HG03457 (cell line): ENCODE results near the gene RNASE7.

Experiments used
- ATAC-seq: cut with Tn5 transposase; IDR thresholded peaks from one replicate; pipeline ENCODE4 v1.9.1; 2021; ENCODE audit warnings: moderate number of reproducible peaks; ENCODE audit not compliant: unreplicated experiment

RNASE7 gene

GRCh38 chr14:21042918-21043317 lies 756 bp downstream of the RNASE7 start:
- ATAC-seq, result no peak

DNA sequence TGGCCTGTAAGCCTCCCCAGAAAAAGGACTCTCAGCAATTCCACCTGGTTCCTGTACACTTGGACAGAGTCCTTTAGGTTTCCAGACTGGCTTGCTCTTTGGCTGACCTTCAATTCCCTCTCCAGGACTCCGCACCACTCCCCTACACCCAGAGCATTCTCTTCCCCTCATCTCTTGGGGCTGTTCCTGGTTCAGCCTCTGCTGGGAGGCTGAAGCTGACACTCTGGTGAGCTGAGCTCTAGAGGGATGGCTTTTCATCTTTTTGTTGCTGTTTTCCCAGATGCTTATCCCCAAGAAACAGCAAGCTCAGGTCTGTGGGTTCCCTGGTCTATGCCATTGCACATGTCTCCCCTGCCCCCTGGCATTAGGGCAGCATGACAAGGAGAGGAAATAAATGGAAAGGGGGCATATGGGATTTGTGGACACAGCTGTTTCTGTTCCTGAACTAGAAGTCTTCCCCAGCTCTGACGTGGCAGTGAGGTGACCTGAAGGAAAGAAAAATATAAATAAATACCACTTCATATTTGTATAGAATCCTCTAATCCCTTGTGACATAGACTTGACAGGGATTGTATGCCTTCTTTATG lies 1.3 kb downstream of the RNASE7 start:
- no peak for ATAC-seq

DNA sequence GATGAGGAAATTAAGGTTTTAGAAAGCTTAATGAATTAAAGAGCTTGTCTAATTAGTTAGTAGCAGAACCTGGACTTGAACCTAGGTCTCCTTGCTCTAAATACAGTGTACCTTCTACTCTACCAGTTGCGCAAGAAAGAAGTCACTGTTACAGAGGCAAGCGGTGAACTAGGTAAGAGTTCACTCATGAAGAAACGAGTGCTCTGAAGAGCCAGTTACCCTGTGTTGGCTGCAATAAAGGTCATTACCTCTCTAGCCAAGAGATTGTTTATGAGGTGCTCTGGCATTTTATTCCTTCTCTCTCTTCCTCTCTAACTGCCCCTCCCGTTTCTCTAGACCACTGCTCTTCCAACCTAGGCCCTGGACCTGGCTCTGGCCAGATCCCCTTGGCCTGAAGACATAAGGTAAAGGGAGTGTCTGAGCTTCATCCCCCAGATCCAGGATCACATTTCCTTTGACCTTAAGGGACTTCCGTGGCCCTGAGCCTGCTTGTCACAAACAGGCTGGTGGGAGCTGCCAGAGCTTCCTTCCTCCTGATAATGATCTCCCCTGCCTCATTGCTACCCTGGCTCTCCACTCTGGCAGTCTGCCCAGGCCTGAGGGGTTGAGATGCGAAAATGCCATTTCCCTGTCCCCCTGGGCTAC lies 1.9 kb downstream of the RNASE7 start:
- ATAC-seq, result no peak

DNA sequence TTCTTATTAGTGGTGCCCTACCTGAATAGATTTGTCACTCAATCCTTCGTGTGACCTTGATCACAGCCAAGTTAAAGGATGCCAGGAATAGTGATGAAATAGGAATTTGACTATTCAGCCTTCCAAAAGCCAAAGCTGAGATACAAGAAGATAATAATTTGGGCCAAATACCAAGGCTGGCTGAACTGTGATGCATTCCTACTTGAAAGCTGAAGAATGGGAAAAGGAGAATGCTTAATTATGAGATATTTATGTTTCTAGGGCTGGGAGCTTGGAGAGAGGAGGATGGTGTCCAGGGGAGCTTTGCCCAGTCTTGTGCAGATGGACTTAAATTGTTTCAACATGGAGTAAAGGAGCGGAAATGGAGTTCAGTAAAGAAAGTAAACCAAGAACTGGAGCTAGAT lies 5.2 kb downstream of the RNASE7 start:
- no peak for ATAC-seq

- ATAC-seq, result no peak
Measured at GRCh38 chr14:21048638-21049037, 6.5 kb downstream of the RNASE7 start.

GRCh38 chr14:21049271-21049673 lies 7.1 kb downstream of the RNASE7 start:
- no peak for ATAC-seq

GRCh38 chr14:21050597-21050996 lies 8.4 kb downstream of the RNASE7 start:
- ATAC-seq, result no peak

GRCh38 chr14:21053184-21054122 lies 11.3 kb downstream of the RNASE7 start:
- ATAC-seq, result no peak

DNA sequence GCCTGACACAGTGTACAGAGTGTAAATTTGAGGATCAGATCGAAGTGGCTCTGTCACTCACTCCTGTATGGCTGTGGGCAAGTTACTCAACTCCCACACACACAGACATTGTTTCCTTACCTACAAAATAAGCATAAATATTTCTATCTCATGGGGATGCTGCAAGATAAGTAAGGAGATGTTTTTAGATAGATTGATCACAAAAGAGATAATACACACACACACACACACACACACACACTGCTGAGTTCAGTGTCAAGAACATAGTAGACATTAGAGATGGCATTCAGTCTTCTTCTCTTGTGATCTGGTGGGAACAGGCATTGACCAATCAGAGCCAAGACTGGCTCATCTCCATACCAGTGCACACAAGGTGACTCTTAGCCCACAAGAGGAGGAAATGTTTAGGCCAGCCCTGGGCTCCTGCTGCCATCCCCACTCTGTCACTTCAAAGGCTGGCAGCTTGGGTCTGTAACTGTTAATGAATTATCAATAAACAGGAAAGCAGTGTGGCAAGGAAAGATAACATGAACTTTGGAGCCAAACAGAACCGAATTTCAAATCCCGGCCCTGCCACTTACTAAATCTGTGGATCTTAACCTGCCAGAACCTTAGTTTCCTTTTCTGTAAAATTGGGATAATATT lies 12.1 kb downstream of the RNASE7 start:
- no peak for ATAC-seq

DNA sequence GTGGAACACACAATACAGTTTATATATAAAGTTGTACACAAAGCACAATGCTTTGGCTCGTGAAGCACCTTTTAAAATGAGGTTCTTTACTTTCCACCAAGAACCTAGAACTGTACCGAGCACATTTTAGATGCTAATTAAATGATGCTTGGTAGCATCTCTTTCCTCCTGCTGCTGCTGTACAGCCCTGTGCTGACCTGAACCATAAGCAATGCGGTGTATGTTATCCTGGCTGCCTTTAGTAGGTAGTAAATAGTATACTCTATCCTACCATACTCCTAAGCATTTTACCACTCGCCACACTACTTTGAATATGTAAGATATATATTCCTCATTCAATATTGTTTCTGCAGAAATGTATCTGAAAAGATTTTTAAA lies 12.6 kb downstream of the RNASE7 start:
- no peak for ATAC-seq

DNA sequence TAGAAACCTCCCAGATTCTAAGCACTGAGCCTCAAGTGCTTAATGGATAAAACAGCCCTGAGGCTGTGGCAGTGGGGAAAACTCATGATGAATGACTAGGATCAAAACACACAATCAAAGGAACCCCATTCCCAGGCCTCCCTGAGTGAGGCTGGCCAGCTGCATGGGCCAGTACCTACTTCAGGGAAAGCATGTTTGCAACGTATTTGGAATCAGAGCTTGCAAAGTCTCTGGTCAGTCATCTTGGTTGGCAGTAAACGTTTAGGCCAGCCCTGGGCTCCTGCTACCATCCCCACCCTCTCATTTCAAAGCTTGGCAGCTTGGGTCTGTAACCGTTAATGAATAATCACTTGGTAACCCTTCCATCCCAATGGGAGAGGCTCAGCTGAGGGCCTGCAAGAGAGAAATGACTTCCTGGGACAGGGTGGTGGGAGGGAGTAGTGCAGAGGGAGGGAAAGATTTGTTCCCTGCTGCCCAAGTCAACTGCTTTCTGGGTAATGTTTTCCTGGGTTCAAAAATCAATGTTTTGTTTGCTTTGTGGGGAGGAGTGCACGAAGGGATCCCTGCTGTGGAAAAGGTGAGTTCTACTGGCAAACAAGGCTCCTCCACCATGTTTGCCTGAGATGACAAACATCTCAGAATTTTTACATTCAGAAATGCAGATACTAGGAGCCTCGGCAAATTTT lies 13.4 kb downstream of the RNASE7 start:
- ATAC-seq, result no peak

DNA sequence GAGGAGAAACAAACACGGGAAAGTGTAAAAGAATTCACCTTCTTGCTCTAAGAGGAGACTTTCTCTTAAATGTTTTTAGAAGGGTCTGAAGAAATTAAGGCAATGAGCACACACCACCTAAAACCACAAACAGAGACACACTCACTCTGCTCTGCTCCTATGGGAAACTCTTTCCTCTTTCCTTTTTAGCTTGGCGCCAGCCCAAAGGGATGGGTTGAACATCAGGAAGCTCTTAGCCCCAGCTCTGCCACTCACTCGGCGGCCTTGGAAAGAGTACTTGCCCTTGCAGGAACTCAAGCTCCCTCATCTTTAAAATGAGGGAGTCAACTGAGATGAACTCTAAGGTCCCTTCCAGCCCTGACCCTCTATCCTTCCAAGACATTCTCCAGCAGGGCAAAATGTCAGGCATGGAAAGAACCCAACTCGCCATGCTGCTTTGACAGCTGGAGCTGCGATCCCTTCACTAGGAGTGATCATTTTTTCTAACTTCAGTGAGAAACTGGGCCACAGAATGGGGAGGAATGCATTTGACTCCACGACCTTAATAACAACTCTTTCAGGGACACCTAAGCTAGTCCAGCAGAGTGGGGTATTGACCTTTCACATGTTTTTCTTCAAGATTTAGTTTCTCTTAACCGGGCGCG lies 14.5 kb downstream of the RNASE7 start:
- no peak for ATAC-seq

- no peak for ATAC-seq
Measured at GRCh38 chr14:21057803-21058675, 15.9 kb downstream of the RNASE7 start, which contains the start of gene RNASE8. TSS of gene RNASE8 (plus strand) at chr14:21057822. CDS start at chr14:21057893, 71 bp downstream.

DNA sequence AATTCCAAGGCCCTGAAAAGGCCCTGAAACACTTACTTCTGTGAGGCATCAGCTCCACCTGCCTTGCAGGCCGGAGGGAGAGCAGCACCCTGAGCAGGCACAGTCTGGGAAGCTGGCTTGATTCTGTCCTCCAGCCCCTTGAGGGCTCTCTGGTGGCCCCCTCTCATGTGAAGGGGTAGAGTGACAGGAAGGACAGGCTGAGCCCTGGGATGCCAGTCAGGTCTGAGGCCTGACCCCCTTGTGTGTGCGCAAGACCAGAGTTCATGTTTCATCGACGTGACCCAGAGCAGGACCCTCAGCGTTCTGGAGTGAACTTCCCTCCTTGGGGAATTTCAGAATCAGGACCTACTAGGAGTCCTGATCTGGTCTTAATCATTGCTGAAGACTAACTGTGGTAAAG lies 16.7 kb downstream of the RNASE7 start:
- no peak for ATAC-seq

DNA sequence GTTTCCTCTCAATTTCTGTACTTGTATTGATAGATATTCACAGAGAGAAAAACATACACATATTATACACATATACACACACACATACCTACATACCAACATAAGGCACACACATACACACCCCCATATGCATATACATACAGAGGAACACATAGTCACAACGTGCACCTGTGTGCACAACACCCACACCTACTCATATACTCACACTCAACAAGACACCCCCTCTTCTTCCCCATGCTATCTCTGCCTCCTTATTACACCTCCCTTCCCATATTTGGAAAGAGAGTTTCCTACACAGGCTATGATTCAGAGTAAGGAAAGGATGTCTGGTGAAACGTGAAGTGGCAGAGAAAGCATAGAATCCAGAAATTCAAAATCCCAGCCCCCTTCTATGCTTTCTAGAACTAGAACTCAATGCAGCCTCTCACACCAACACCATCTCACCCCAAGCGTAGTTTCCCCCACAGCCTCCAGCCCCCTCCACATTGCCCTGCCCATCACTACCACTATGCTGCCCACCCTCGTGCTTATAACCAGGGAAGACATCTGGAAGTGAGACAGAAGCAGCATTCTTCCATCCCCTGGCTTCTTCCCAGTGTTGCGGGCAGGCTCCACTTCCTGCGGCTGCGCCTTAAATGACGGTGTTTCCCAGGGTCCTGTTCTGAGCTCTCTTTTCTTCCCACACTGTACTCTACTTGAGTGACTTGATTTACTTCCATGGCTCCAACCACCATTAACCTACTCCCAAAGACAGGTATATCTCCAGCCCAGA lies 17.9 kb downstream of the RNASE7 start:
- no peak for ATAC-seq

- ATAC-seq, result no peak
Measured at GRCh38 chr14:21060614-21061346, 18.6 kb downstream of the RNASE7 start.

- ATAC-seq, result no peak
Measured at GRCh38 chr14:21061347-21061668, 19.1 kb downstream of the RNASE7 start.

DNA sequence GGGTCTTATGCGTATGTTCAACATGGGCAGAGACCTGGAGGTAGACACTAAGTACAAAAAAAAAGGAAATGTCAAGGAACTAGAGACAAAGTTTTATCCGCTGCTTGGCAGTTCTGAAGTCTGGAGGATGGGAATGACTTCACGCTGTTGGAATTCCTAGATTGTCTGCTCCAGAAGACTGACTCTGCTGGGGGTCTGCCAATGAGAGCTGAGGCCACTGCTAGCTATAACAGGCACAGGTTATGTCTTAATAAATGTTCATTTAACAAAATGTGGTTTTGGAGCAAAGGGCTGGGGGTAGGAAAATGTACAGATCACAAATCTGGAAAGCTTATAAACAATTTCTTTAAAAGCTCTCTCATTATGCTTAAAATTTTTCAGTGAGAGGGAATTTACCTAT lies 21.3 kb downstream of the RNASE7 start:
- ATAC-seq, result no peak
